Measurements from ENCODE around the gene WFDC6. TPM values are rescaled to one million over a fixed set of nuclear protein-coding genes. Genes with fewer than 3 reads are reported as not detected.

The WFDC6 gene
- total RNA-seq, 1 donor from 2014 or later: not detected

- Mint-ChIP-seq H3K27ac (no peak overlapping the region), H3K9me3 (no peaks in the 10 kb centered on the region), H3K4me3 (no peak overlapping the region), H3K27me3 (ENCODE audit: insufficient read depth) (peaks cover 27% of the 10 kb centered on the region), H3K4me1 (ENCODE audit: low read depth) (no peaks in the 10 kb centered on the region), H3K36me3 (ENCODE audit: low read depth) (no peaks in the 10 kb centered on the region)
- intact Hi-C loops (cut with micrococcal nuclease): no loop called here
- DNase-seq (ENCODE audit: low spot score): no peak
Measured at GRCh38 chr20:45484676-45485075, 54.6 kb downstream of the WFDC6 start.

Other genes starting within 250 kb of the WFDC6 start
- 0.18 TPM in 1 of 2 replicates, not detected in the other for gene RBPJL, start 232.6 kb downstream of the WFDC6 start, total RNA-seq
- gene MATN4, start 231.2 kb downstream of the WFDC6 start, total RNA-seq: 2.0 and 2.1 TPM in 2 replicates
- 220 and 222 TPM in 2 replicates for gene SDC4, start 191.1 kb downstream of the WFDC6 start, total RNA-seq
- 25.6 and 26.4 TPM in 2 replicates for gene SYS1, start 176.3 kb downstream of the WFDC6 start, total RNA-seq
- 0.07 and 0.08 TPM in 2 replicates for gene TP53TG5, start 161.2 kb downstream of the WFDC6 start, total RNA-seq
- 21.7 and 24.6 TPM in 2 replicates for gene DBNDD2, start 131.2 kb downstream of the WFDC6 start, total RNA-seq
- 89.8 and 90.6 TPM in 2 replicates for gene PIGT, start 123.3 kb downstream of the WFDC6 start, total RNA-seq
- gene WFDC2, start 69.7 kb downstream of the WFDC6 start, total RNA-seq: not detected in 2 replicates
- gene SPINT3, start 23.9 kb downstream of the WFDC6 start, total RNA-seq: not detected in 2 replicates
- not detected in 2 replicates for gene EPPIN, start 7.9 kb upstream of the WFDC6 start, total RNA-seq
- gene WFDC8, start 39.8 kb upstream of the WFDC6 start, total RNA-seq: not detected in 2 replicates
- gene WFDC10A, start 90.3 kb upstream of the WFDC6 start, total RNA-seq: not detected in 2 replicates
- not detected in 2 replicates for gene WFDC9, start 91.8 kb upstream of the WFDC6 start, total RNA-seq
- not detected in 2 replicates for gene WFDC11, start 130.8 kb upstream of the WFDC6 start, total RNA-seq
- not detected in 2 replicates for gene WFDC13, start 162.6 kb upstream of the WFDC6 start, total RNA-seq
- gene WFDC10B, start 165.5 kb upstream of the WFDC6 start, total RNA-seq: not detected in 2 replicates
- not detected in 2 replicates for gene SPINT4, start 182.9 kb upstream of the WFDC6 start, total RNA-seq